Measurements from ENCODE around the gene BTBD9.

Gene BTBD9

GRCh38 chr6:38517005-38517404 lies 122.7 kb downstream of the BTBD9 start:
- Histone ChIP-seq H3K27me3 (ENCODE audit: control insufficient read depth, insufficient read depth, low read length) (no peaks in the 10 kb centered on the region), H3K36me3 (ENCODE audit: control insufficient read depth, insufficient read depth, low read length) (no peaks in the 10 kb centered on the region), H3K4me1 (no peaks in the 10 kb centered on the region), H2AFZ (no peak overlapping the region), H3K4me3 (ENCODE audit: low read depth, low read length) (no peak overlapping the region), H3K4me2 (ENCODE audit: low read length) (no peak overlapping the region), H3K79me2 (no peaks in the 10 kb centered on the region), H3K27ac (no peak overlapping the region), H3K9ac (no peak overlapping the region), H3K9me3 (ENCODE audit: control insufficient read depth, low read length) (no peaks in the 10 kb centered on the region)
- no peak for TF ChIP-seq CTCF (IDR thresholded peaks at IDR 0.05)

- Histone ChIP-seq H3K79me2 (no peaks in the 10 kb centered on the region), H3K27ac (no peak overlapping the region), H3K4me2 (ENCODE audit: low read length) (no peak overlapping the region), H3K27me3 (ENCODE audit: control insufficient read depth, insufficient read depth, low read length) (no peaks in the 10 kb centered on the region), H3K4me1 (peaks cover 5% of the 10 kb centered on the region), H2AFZ (no peak overlapping the region), H3K9ac (no peak overlapping the region), H3K36me3 (ENCODE audit: control insufficient read depth, insufficient read depth, low read length) (no peaks in the 10 kb centered on the region), H3K9me3 (ENCODE audit: control insufficient read depth, low read length) (no peaks in the 10 kb centered on the region), H3K4me3 (ENCODE audit: low read depth, low read length) (no peak overlapping the region)
- no peak for TF ChIP-seq CTCF (IDR thresholded peaks at IDR 0.05)
Observed at GRCh38 chr6:38514399-38514798, 125.3 kb downstream of the BTBD9 start.

GRCh38 chr6:38512211-38512610 lies 127.5 kb downstream of the BTBD9 start:
- H3K4me3 ChIP-seq (ENCODE audit: low read depth, low read length): no peak overlapping the region
- no peaks in the 10 kb centered on the region for H3K27me3 ChIP-seq (ENCODE audit: control insufficient read depth, insufficient read depth, low read length)
- H3K79me2 ChIP-seq: no peaks in the 10 kb centered on the region
- H3K9me3 ChIP-seq (ENCODE audit: control insufficient read depth, low read length): no peaks in the 10 kb centered on the region
- no peak for TF ChIP-seq CTCF (IDR thresholded peaks at IDR 0.05)
- H3K4me1 ChIP-seq: peaks cover 8% of the 10 kb centered on the region
- H3K4me2 ChIP-seq (ENCODE audit: low read length): no peak overlapping the region
- no peak overlapping the region for H3K27ac ChIP-seq
- no peaks in the 10 kb centered on the region for H3K36me3 ChIP-seq (ENCODE audit: control insufficient read depth, insufficient read depth, low read length)
- H3K9ac ChIP-seq: no peak overlapping the region
- no peak overlapping the region for H2AFZ ChIP-seq

GRCh38 chr6:38510205-38510604 lies 129.5 kb downstream of the BTBD9 start:
- Histone ChIP-seq H3K27me3 (ENCODE audit: control insufficient read depth, insufficient read depth, low read length) (no peaks in the 10 kb centered on the region), H3K4me2 (ENCODE audit: low read length) (no peak overlapping the region), H3K9me3 (ENCODE audit: control insufficient read depth, low read length) (no peaks in the 10 kb centered on the region), H3K4me1 (peaks cover 21% of the 10 kb centered on the region), H3K79me2 (no peaks in the 10 kb centered on the region), H3K9ac (no peak overlapping the region), H3K4me3 (ENCODE audit: low read depth, low read length) (no peak overlapping the region), H3K36me3 (ENCODE audit: control insufficient read depth, insufficient read depth, low read length) (no peaks in the 10 kb centered on the region), H2AFZ (no peak overlapping the region), H3K27ac (no peak overlapping the region)
- no peak for TF ChIP-seq CTCF (IDR thresholded peaks at IDR 0.05)

GRCh38 chr6:38509713-38510112 lies 130.0 kb downstream of the BTBD9 start:
- H3K36me3 ChIP-seq (ENCODE audit: control insufficient read depth, insufficient read depth, low read length): no peaks in the 10 kb centered on the region
- H3K27ac ChIP-seq: no peak overlapping the region
- no peak for TF ChIP-seq CTCF (IDR thresholded peaks at IDR 0.05)
- H3K4me2 ChIP-seq (ENCODE audit: low read length): no peak overlapping the region
- H3K4me3 ChIP-seq (ENCODE audit: low read depth, low read length): no peak overlapping the region
- no peak overlapping the region for H3K9ac ChIP-seq
- no peaks in the 10 kb centered on the region for H3K27me3 ChIP-seq (ENCODE audit: control insufficient read depth, insufficient read depth, low read length)
- no peak overlapping the region for H2AFZ ChIP-seq
- H3K9me3 ChIP-seq (ENCODE audit: control insufficient read depth, low read length): no peaks in the 10 kb centered on the region
- H3K4me1 ChIP-seq: peaks cover 21% of the 10 kb centered on the region
- no peaks in the 10 kb centered on the region for H3K79me2 ChIP-seq

All from parathyroid adenoma (tissue), 2 donors.